Mesendoderm (in vitro differentiated cells): ENCODE data around the gene HEMK1.

Source experiments
- DNase-seq: peaks from one replicate; pipeline ENCODE4 v3.0.0; 2013
- H2AK5ac ChIP-seq: 2 replicates; pipeline ENCODE4 v1.6.1; 2013; ENCODE audit warnings: low read length, inconsistent platforms
- H2BK120ac ChIP-seq: 2 replicates; pipeline ENCODE4 v1.6.1; 2013; ENCODE audit warnings: low read depth, mild to moderate bottlenecking, low read length, moderate library complexity, mixed read lengths
- H2BK15ac ChIP-seq: replicated peaks from 2 replicates; pipeline ENCODE4 v1.6.1; 2013; ENCODE audit warnings: low read depth, mild to moderate bottlenecking, moderate library complexity
- H2BK5ac ChIP-seq: 2 replicates; pipeline ENCODE4 v1.6.1; 2013; ENCODE audit warnings: low read length, inconsistent platforms
- H3K18ac ChIP-seq: 2 replicates; pipeline ENCODE4 v1.6.1; 2013; ENCODE audit warnings: mild to moderate bottlenecking, low read length, mixed read lengths
- H3K23ac ChIP-seq: one replicate; pipeline ENCODE4 v1.6.1; 2013; ENCODE audit warnings: low read length
- H3K27ac ChIP-seq: 2 replicates; pipeline ENCODE4 v1.5.1; 2013; ENCODE audit warnings: low read depth, mild to moderate bottlenecking, inconsistent platforms, low read length, moderate library complexity
- H3K27me3 ChIP-seq: 2 replicates; pipeline ENCODE4 v1.6.1; 2013; ENCODE audit warnings: low read length, control low read depth, mild to moderate bottlenecking, inconsistent platforms; ENCODE audit not compliant: insufficient read depth, poor library complexity
- H3K36me3 ChIP-seq: 2 replicates; pipeline ENCODE4 v1.6.1; 2013; ENCODE audit warnings: low read length, inconsistent platforms; ENCODE audit not compliant: control insufficient read depth, insufficient read depth
- H3K4ac ChIP-seq: one replicate; pipeline ENCODE4 v1.6.1; 2013; ENCODE audit warnings: low read depth, mild to moderate bottlenecking, low read length, moderate library complexity
- H3K4me1 ChIP-seq: 2 replicates; pipeline ENCODE4 v1.6.1; 2013; ENCODE audit warnings: low read depth, low read length, inconsistent platforms; ENCODE audit not compliant: control insufficient read depth
- H3K4me2 ChIP-seq: 2 replicates; pipeline ENCODE4 v1.6.1; 2013; ENCODE audit warnings: low read length
- H3K4me3 ChIP-seq: 2 replicates; pipeline ENCODE4 v1.5.1; 2013; ENCODE audit warnings: mild to moderate bottlenecking, low read length
- H3K56ac ChIP-seq: one replicate; pipeline ENCODE4 v1.6.1; 2013; ENCODE audit warnings: low read length
- H3K79me1 ChIP-seq: 2 replicates; pipeline ENCODE4 v1.6.1; 2013; ENCODE audit warnings: low read length, inconsistent platforms
- H3K79me2 ChIP-seq: 2 replicates; pipeline ENCODE4 v1.6.1; 2013; ENCODE audit warnings: mild to moderate bottlenecking, low read length; ENCODE audit not compliant: control insufficient read depth, insufficient read depth
- H3K9ac ChIP-seq: 2 replicates; pipeline ENCODE4 v1.6.1; 2013; ENCODE audit warnings: low read length, inconsistent platforms
- H4K5ac ChIP-seq: one replicate; pipeline ENCODE4 v1.6.1; 2013; ENCODE audit warnings: low read length
- H4K8ac ChIP-seq: one replicate; pipeline ENCODE4 v1.6.1; 2013; ENCODE audit warnings: low read depth, mild to moderate bottlenecking, control low read depth, low read length, moderate library complexity
- WGBS: extraction: QIAGEN DNeasy Blood & Tissue Kit; methylation state at CpG from one replicate; pipeline ENCODE4 v1.1.7; 2013; ENCODE audit warnings: low lambda C conversion rate, missing lambda C conversion rate; ENCODE audit not compliant: insufficient coverage; ENCODE audit errors: extremely low coverage; 5-methylcytosine and 5-hydroxymethylcytosine counted together

Gene HEMK1

GRCh38 chr3:50606596-50606995, 37.3 kb downstream of the HEMK1 start:
- no peak overlapping the region for H2BK15ac ChIP-seq
- no peak overlapping the region for H3K9ac ChIP-seq
- no peak overlapping the region for H3K4me3 ChIP-seq
- no CpG with 5 or more reads among the region's 6 CpGs for WGBS
- H3K27ac ChIP-seq: no peak overlapping the region
- no peaks in the 10 kb centered on the region for H3K79me2 ChIP-seq
- no peak overlapping the region for H2AK5ac ChIP-seq
- H3K56ac ChIP-seq: no peak overlapping the region
- H3K4me1 ChIP-seq: no peaks in the 10 kb centered on the region
- H3K27me3 ChIP-seq: no peaks in the 10 kb centered on the region
- no peak overlapping the region for H3K4me2 ChIP-seq
- H3K18ac ChIP-seq: no peak overlapping the region
- H3K79me1 ChIP-seq: no peaks in the 10 kb centered on the region
- no peak overlapping the region for H4K8ac ChIP-seq
- H3K23ac ChIP-seq: no peak overlapping the region
- no peak overlapping the region for H2BK120ac ChIP-seq
- H3K4ac ChIP-seq: no peak overlapping the region
- H2BK5ac ChIP-seq: no peak overlapping the region
- no peak overlapping the region for H4K5ac ChIP-seq
- no peaks in the 10 kb centered on the region for H3K36me3 ChIP-seq
- DNase-seq: no peak

GRCh38 chr3:50607271-50608091, 38.2 kb downstream of the HEMK1 start:
- H3K18ac ChIP-seq: no peak overlapping the region
- no peak overlapping the region for H3K23ac ChIP-seq
- H3K27me3 ChIP-seq: no peaks in the 10 kb centered on the region
- H3K9ac ChIP-seq: no peak overlapping the region
- no peaks in the 10 kb centered on the region for H3K79me2 ChIP-seq
- H3K4me1 ChIP-seq: no peaks in the 10 kb centered on the region
- H3K36me3 ChIP-seq: no peaks in the 10 kb centered on the region
- WGBS: no CpG with 5 or more reads among the region's 29 CpGs
- no peak overlapping the region for H2BK5ac ChIP-seq
- H2BK120ac ChIP-seq: no peak overlapping the region
- no peak overlapping the region for H3K4me3 ChIP-seq
- no peak overlapping the region for H3K27ac ChIP-seq
- no peak overlapping the region for H2AK5ac ChIP-seq
- no peak overlapping the region for H3K4ac ChIP-seq
- H4K5ac ChIP-seq: no peak overlapping the region
- no peak for DNase-seq
- no peaks in the 10 kb centered on the region for H3K79me1 ChIP-seq
- no peak overlapping the region for H3K56ac ChIP-seq
- H4K8ac ChIP-seq: no peak overlapping the region
- H3K4me2 ChIP-seq: no peak overlapping the region
- no peak overlapping the region for H2BK15ac ChIP-seq

GRCh38 chr3:50608278-50608677, 39.0 kb downstream of the HEMK1 start:
- no peak overlapping the region for H2BK15ac ChIP-seq
- H3K4me3 ChIP-seq: no peak overlapping the region
- no peak overlapping the region for H3K4ac ChIP-seq
- no peak overlapping the region for H3K18ac ChIP-seq
- no peak overlapping the region for H4K8ac ChIP-seq
- H3K36me3 ChIP-seq: no peaks in the 10 kb centered on the region
- no CpG with 5 or more reads among the region's 7 CpGs for WGBS
- no peaks in the 10 kb centered on the region for H3K79me2 ChIP-seq
- H3K23ac ChIP-seq: no peak overlapping the region
- no peak for DNase-seq
- H3K4me2 ChIP-seq: no peak overlapping the region
- no peak overlapping the region for H2BK5ac ChIP-seq
- H4K5ac ChIP-seq: no peak overlapping the region
- peaks cover 3% of the 10 kb centered on the region for H3K4me1 ChIP-seq
- no peaks in the 10 kb centered on the region for H3K79me1 ChIP-seq
- H3K27ac ChIP-seq: no peak overlapping the region
- no peak overlapping the region for H3K56ac ChIP-seq
- H3K27me3 ChIP-seq: no peaks in the 10 kb centered on the region
- H2AK5ac ChIP-seq: no peak overlapping the region
- H3K9ac ChIP-seq: no peak overlapping the region
- H2BK120ac ChIP-seq: no peak overlapping the region

- WGBS: no CpG with 5 or more reads among the region's 5 CpGs
- Histone ChIP-seq H3K18ac (no peak overlapping the region), H3K36me3 (no peaks in the 10 kb centered on the region), H4K8ac (no peak overlapping the region), H3K79me2 (no peaks in the 10 kb centered on the region), H3K23ac (no peak overlapping the region), H3K4me3 (no peak overlapping the region), H3K79me1 (no peaks in the 10 kb centered on the region), H2BK5ac (no peak overlapping the region), H3K4me2 (no peak overlapping the region), H2BK120ac (no peak overlapping the region), H3K9ac (no peak overlapping the region), H2AK5ac (no peak overlapping the region), H4K5ac (no peak overlapping the region), H3K27me3 (no peaks in the 10 kb centered on the region), H3K27ac (no peak overlapping the region), H2BK15ac (no peak overlapping the region), H3K4ac (no peak overlapping the region), H3K56ac (no peak overlapping the region), H3K4me1 (peaks cover 3% of the 10 kb centered on the region)
- DNase-seq: no peak
Measured at GRCh38 chr3:50609071-50609762, 39.9 kb downstream of the HEMK1 start.

GRCh38 chr3:50609763-50610085, 40.4 kb downstream of the HEMK1 start:
- no peaks in the 10 kb centered on the region for H3K27me3 ChIP-seq
- no peak overlapping the region for H4K8ac ChIP-seq
- H3K4me1 ChIP-seq: peaks cover 3% of the 10 kb centered on the region
- DNase-seq: no peak
- no peak overlapping the region for H2BK120ac ChIP-seq
- no peaks in the 10 kb centered on the region for H3K79me2 ChIP-seq
- no peak overlapping the region for H2AK5ac ChIP-seq
- H3K18ac ChIP-seq: no peak overlapping the region
- no peak overlapping the region for H3K23ac ChIP-seq
- no peak overlapping the region for H4K5ac ChIP-seq
- H3K4me3 ChIP-seq: no peak overlapping the region
- H2BK5ac ChIP-seq: no peak overlapping the region
- no peak overlapping the region for H3K9ac ChIP-seq
- no peak overlapping the region for H3K56ac ChIP-seq
- no CpG with 5 or more reads among the region's 3 CpGs for WGBS
- no peak overlapping the region for H3K4ac ChIP-seq
- H3K36me3 ChIP-seq: no peaks in the 10 kb centered on the region
- no peaks in the 10 kb centered on the region for H3K79me1 ChIP-seq
- H2BK15ac ChIP-seq: no peak overlapping the region
- no peak overlapping the region for H3K27ac ChIP-seq
- no peak overlapping the region for H3K4me2 ChIP-seq
